ENCODE data around the gene DBX1. TPM values are rescaled to one million over a fixed set of nuclear protein-coding genes. Genes with fewer than 3 reads are reported as not detected.
A peak's percentile ranks its signal among the peaks of the same experiment; 100 is the strongest.

Gene DBX1
- total RNA-seq, 1 donor from 2014 or later = not detected

DNA sequence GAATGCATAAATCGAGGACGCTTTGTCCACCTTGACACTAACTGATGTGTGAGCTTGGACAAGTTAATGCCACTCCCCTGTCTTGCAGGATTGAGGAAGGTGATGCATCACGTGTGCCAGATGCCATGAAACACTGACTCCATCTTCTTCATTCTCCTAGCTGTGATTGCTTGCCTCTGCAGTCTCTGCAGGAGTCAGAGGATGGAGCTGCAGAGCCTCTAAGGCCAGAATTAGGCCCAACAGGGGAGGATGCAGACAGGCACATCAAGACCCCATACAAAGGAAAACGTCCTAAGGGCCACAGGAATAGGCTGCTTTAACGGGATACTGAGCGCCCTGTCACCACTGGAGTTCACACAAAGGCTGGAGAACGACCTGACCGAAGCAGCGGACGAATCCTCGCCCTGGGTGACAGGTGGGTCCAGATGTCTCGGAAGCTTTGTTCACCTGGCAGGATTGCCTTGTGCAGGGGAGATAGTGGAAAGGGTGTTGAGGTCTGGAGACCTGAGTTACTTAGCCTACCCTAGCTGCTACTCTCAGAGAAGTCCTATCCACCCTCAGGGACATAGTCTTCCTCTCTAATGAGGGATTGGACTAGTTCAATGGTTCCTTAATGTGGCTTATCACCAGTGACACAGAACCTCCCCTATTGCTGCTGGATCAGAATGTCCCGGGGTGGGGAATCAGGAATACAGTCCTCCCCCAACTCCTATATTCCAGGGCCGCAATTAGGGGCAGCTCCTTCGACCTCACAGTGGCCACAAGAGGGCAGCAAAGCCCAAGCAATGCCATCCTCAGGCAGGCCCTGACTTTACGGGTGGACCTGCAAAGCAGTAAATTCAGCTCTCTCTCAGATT lies 32.4 kb downstream of the DBX1 start:
- Histone ChIP-seq H3K79me2 (ENCODE audit: insufficient read depth, low read length) (no peaks in the 10 kb centered on the region), H3K36me3 (ENCODE audit: insufficient read depth, low read length) (no peaks in the 10 kb centered on the region), H3K4me2 (ENCODE audit: low read length) (no peak overlapping the region), H3K27ac (ENCODE audit: low read depth, low read length) (no peak overlapping the region), H3K27me3 (ENCODE audit: insufficient read depth, low read length) (no peaks in the 10 kb centered on the region), H3K9me3 (ENCODE audit: insufficient read depth, low read depth, low read length) (no peaks in the 10 kb centered on the region), H4K20me1 (ENCODE audit: insufficient read depth, low read length) (no peaks in the 10 kb centered on the region), H2AFZ (ENCODE audit: low read depth, low read length) (no peak overlapping the region), H3K4me3 (ENCODE audit: insufficient read depth, low read depth, low read length) (no peak overlapping the region), H3K4me1 (ENCODE audit: insufficient read depth, low read length) (peaks cover 17% of the 10 kb centered on the region), H3K9ac (ENCODE audit: low read length) (no peak overlapping the region)
- FAIRE-seq (no peak), DNase-seq (ENCODE audit: low read depth) (peak; percentile 36)
- H3K9me3 Mint-ChIP-seq (ENCODE audit: unreplicated experiment) = peaks cover 5% of the 10 kb centered on the region
- H3K27me3 Mint-ChIP-seq (ENCODE audit: low read depth, unreplicated experiment) = peaks cover 14% of the 10 kb centered on the region
- H3K36me3 Mint-ChIP-seq (ENCODE audit: low read depth, unreplicated experiment) = no peaks in the 10 kb centered on the region
- peaks cover 8% of the 10 kb centered on the region for H3K4me1 Mint-ChIP-seq (ENCODE audit: low read depth, unreplicated experiment)
- no peak overlapping the region for H3K4me3 Mint-ChIP-seq (ENCODE audit: unreplicated experiment)
- no peak overlapping the region for H3K27ac Mint-ChIP-seq (ENCODE audit: unreplicated experiment)
- TF ChIP-seq CTCF (IDR thresholded peaks at IDR 0.05; ENCODE audit: insufficient read depth, low read depth, low read length) (peak; percentile 82), EZH2 (IDR thresholded peaks at IDR 0.05; ENCODE audit: insufficient read depth, low read length) (no peak)

GRCh38 chr11:20126724-20127123 lies 33.6 kb downstream of the DBX1 start:
- no peaks in the 10 kb centered on the region for H3K79me2 ChIP-seq (ENCODE audit: insufficient read depth, low read length)
- Mint-ChIP-seq H3K36me3 (ENCODE audit: low read depth, unreplicated experiment) (no peaks in the 10 kb centered on the region), H3K27me3 (ENCODE audit: low read depth, unreplicated experiment) (peaks cover 12% of the 10 kb centered on the region), H3K4me1 (ENCODE audit: low read depth, unreplicated experiment) (peaks cover 8% of the 10 kb centered on the region), H3K27ac (ENCODE audit: unreplicated experiment) (no peak overlapping the region), H3K9me3 (ENCODE audit: unreplicated experiment) (peaks cover 5% of the 10 kb centered on the region), H3K4me3 (ENCODE audit: unreplicated experiment) (no peak overlapping the region)
- TF ChIP-seq EZH2 (IDR thresholded peaks at IDR 0.05; ENCODE audit: insufficient read depth, low read length) (no peak), CTCF (IDR thresholded peaks at IDR 0.05; ENCODE audit: insufficient read depth, low read depth, low read length) (no peak)
- H2AFZ ChIP-seq (ENCODE audit: low read depth, low read length) = no peak overlapping the region
- H3K9me3 ChIP-seq (ENCODE audit: insufficient read depth, low read depth, low read length) = no peaks in the 10 kb centered on the region
- H3K4me1 ChIP-seq (ENCODE audit: insufficient read depth, low read length) = peaks cover 13% of the 10 kb centered on the region
- no peaks in the 10 kb centered on the region for H3K27me3 ChIP-seq (ENCODE audit: insufficient read depth, low read length)
- FAIRE-seq (no peak), DNase-seq (ENCODE audit: low read depth) (peak; percentile 79)
- no peaks in the 10 kb centered on the region for H4K20me1 ChIP-seq (ENCODE audit: insufficient read depth, low read length)
- no peak overlapping the region for H3K4me3 ChIP-seq (ENCODE audit: insufficient read depth, low read depth, low read length)
- peak overlapping the region; percentile 48 for H3K9ac ChIP-seq (ENCODE audit: low read length)
- no peaks in the 10 kb centered on the region for H3K36me3 ChIP-seq (ENCODE audit: insufficient read depth, low read length)
- H3K4me2 ChIP-seq (ENCODE audit: low read length) = no peak overlapping the region
- peak overlapping the region; percentile 50 for H3K27ac ChIP-seq (ENCODE audit: low read depth, low read length)

GRCh38 chr11:20125927-20126326 lies 34.3 kb downstream of the DBX1 start:
- peak overlapping the region; percentile 72 for H3K27ac Mint-ChIP-seq (ENCODE audit: unreplicated experiment)
- TF ChIP-seq CTCF (IDR thresholded peaks at IDR 0.05; ENCODE audit: insufficient read depth, low read depth, low read length) (no peak), EZH2 (IDR thresholded peaks at IDR 0.05; ENCODE audit: insufficient read depth, low read length) (no peak)

More at GRCh38 chr11:20125927-20126326, 34.3 kb downstream of the DBX1 start:
- Mint-ChIP-seq H3K4me3 (ENCODE audit: unreplicated experiment) (no peak overlapping the region), H3K4me1 (ENCODE audit: low read depth, unreplicated experiment) (peaks cover 8% of the 10 kb centered on the region), H3K27me3 (ENCODE audit: low read depth, unreplicated experiment) (peaks cover 8% of the 10 kb centered on the region), H3K36me3 (ENCODE audit: low read depth, unreplicated experiment) (no peaks in the 10 kb centered on the region), H3K9me3 (ENCODE audit: unreplicated experiment) (peaks cover 5% of the 10 kb centered on the region)
- Histone ChIP-seq H3K27ac (ENCODE audit: low read depth, low read length) (peak overlapping the region; percentile 50), H3K4me3 (ENCODE audit: insufficient read depth, low read depth, low read length) (no peak overlapping the region), H3K9ac (ENCODE audit: low read length) (peak overlapping the region; percentile 48), H3K27me3 (ENCODE audit: insufficient read depth, low read length) (no peaks in the 10 kb centered on the region), H3K79me2 (ENCODE audit: insufficient read depth, low read length) (no peaks in the 10 kb centered on the region), H3K4me1 (ENCODE audit: insufficient read depth, low read length) (peaks cover 11% of the 10 kb centered on the region), H2AFZ (ENCODE audit: low read depth, low read length) (no peak overlapping the region), H3K9me3 (ENCODE audit: insufficient read depth, low read depth, low read length) (no peaks in the 10 kb centered on the region), H4K20me1 (ENCODE audit: insufficient read depth, low read length) (no peaks in the 10 kb centered on the region), H3K4me2 (ENCODE audit: low read length) (peak overlapping the region; percentile 57), H3K36me3 (ENCODE audit: insufficient read depth, low read length) (no peaks in the 10 kb centered on the region)
- DNase-seq (ENCODE audit: low read depth) (peak; percentile 83), FAIRE-seq (no peak)
